ENCODE results near the gene NFATC2.
"Not testable (repeated sequence)": the region's sequence is repeated elsewhere in the genome, so short reads cannot be mapped to it uniquely, and the experiment has no call there.

Gene NFATC2

DNA sequence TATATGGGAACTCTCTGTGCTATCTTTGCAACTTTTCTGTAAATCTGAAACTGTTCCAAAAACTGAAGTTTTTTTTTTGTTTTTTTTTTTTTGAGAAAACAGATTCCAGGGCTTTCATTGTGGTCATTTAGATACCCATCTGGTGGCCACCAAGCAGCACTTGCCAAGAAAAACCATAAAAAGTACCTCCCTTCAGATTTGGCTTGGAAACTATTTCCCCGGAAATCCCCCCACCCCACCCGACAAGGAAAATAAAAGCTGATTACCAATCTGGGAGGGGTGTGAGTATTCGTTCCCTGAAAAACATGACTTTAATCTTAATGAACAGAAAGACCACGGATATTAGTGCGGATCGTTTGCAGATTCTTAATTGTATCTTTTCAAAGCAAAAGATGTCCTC, 1.9 kb downstream of the NFATC2 start:
- DNase-seq (ENCODE audit: low read depth in 2 of 2): no peak

DNA sequence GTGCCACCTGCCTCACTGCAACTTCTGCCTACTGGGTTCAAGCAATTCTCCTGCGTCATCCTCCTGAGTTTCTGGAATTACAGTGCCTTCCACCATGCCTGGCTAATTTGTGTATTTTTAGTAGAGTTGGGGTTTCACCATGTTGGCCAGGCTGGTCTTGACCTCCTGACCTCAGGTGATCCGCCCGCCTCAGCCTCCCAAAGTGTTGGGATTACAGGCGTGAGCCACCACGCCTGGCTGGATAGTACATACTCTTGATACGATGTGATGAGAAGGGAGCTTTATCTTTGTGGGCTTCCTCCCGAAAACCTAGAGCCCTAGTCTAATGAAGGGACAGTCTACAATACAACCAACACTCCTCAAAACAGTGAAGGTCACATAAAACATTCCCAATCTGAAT, 2.4 kb downstream of the NFATC2 start:
- not testable (repeated sequence) for DNase-seq (ENCODE audit: low read depth in 2 of 2)

DNA sequence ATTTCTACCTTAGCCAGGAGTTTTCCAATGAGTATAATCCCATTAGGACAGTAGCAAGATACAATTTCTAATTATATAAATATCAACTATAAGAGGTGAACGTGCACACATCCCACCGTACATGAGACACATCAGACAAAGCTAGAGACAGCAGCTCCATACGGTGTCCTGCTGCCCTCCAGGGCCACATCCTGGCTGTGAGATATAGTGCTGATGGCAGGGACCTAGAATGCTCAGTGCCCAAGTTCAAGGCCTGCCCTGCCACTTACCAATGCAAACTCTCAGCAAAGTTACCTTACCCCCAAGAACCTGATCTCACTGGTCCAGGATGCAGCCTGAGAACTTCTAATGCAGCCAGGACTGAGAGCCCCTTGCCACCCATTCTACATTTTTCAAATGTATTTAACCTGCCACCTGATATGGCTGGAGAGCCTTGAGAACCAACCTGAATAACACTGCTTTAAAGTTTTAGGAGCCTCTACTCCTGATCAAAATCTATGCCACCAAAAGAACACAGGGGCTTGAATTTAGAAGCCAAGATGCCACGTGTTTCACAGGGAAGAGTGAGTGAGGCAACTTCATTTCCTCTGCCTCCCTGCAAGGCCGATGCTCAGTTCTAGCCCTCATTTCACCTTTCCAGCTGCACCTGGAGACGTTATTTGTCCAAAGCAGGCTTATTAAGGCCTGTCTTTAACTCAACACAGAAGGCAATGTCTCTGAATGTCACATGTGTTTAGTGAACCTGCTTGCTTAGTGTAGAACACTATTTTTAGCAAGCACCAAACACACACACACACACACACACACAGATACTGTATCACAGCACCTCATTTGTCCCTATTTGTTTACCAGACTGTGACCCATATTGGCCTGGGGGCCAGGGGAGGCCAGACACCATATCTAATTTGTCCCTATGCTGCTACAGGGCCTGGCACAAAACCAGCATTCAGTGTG, 6.1 kb downstream of the NFATC2 start:
- no peak for DNase-seq (ENCODE audit: low read depth in 2 of 2)

DNA sequence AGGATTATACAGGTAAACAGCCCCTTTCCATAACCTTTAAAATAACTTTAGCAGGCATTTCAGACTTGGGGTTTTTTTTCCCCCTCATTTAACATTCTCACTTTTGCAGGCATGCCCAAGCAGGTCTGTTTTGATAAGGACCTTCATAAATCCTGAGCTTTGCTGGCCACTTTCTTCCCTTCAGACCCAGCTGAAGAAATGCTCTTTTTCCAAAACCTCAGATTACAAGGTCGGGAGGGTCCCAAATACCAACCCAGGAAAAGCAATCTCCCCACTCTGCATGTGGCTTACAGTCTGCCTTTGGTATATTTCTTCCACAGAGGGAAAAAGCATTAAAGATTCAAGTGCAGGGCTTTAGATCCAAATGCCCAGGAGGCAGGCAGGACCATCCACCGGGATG, 6.8 kb downstream of the NFATC2 start:
- DNase-seq (ENCODE audit: low read depth in 2 of 2): no peak

DNA sequence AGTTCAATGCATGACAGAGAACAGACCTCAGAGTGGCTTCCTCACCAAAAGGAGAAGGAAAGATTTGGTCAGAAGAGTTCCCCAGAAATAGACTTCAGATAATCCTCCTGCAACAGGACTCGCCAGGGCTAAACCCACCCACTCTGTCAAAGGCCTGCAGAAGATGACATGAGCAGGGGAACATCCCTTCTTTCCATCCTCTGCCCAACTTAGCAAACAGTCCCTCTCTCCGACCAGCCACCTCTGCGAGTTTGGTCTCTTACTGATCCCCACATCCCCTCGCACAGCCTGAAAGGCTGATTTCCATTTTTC, 7.5 kb downstream of the NFATC2 start:
- peak in 1 of 2 experiments; percentile 36 for DNase-seq (ENCODE audit: low read depth in 2 of 2)

DNA sequence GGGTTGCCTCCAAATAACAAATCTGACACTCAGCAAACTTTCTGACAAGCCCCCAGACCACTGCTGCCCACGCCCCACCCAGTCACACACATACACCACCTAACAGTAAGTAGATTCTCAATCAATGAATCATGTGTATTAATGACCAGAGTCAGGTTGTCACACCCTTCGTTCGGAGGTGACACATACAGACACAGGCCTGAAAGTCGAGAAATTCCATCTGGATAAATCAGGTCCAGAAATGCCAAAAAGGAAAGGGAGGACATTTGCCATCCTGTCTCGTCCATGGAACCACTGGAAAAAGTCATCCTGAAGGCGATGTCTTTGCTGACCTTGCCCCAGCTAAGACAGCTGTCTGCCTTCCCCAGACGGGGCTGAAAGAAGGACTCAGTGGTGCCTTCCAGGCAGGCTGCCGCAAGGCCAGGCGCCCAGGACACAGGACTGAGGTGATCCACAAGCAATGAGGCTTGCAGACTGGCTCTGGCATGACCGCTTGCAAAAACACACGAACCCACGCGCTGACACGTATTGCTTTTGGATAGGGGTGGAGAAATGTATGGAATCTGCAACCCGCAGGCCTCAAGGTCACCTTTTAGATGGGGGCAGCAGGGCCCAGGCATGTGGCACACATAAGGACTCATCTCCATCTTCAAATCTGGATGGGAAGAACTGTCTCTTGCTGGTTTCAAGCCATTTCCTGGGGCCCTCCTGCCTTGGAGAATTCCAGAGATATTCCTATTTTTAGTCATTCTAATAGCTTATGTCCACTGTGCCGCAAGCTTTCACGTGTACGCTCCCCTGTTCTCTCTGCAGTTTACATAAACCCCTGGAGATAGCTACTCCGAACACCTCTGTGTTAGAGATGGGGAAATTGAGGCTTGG, 9.0 kb downstream of the NFATC2 start:
- no peak for DNase-seq (ENCODE audit: low read depth in 2 of 2)

DNA sequence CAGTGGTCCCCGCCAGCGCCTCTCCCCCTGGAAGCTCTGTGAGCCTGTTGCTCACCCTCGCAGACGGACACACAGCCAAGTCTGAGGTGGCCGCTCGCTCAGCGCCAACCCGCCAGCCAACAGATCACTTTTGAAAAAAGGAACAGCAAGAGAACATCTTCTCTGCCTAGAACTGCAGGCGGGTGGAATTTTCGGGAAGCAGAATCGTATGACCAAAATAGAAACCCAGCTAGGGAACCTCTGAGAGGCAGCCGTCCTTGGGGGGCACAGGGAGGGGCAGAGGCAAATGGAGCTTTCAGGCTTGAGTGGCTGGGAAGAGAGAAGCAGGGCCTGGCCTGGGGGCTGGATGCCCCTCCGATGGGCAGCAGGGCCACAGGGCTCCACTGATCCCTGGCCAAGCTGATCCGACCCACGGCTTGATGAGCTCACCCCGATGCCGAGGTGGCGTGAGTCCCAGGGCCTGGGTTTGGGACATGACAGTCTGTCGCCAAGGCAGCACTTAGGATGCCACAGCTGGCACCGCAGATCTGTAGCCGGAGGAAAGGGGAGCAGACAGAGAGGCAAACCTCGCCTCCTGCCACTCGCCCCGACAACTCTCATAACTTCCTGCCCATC, 9.8 kb downstream of the NFATC2 start:
- DNase-seq (ENCODE audit: low read depth in 2 of 2): no peak

GRCh38 chr20:51531712-51532456, 10.6 kb downstream of the NFATC2 start:
- DNase-seq (ENCODE audit: low read depth in 2 of 2): no peak

DNA sequence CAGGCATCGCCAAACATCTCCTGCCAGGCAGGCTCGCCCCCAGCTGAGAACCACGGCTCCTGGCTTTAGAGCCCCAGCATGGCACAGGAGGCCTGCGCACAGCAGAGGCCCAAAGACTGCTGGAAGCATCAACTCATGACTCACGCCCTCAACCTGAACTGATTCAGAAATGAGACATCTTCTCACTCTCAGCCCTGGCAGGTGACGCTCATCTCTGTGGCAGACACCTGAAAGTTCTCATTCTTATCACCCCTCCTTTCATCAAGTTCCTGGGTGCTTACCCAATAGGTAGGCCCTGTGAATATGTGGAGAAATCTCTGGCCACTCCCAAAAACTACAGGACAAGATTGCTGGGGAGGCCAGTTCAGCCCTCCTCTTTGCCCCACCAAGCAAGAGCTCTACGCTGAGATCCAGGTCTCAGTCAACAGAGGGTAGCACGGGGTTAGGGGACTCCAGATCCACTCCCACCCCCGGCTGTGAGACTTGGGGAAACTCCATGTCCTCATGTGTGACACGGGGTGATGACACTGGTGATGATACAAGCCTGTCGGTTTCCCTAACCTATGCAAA, 11.3 kb downstream of the NFATC2 start:
- peak; percentile 64 to 69 for DNase-seq (ENCODE audit: low read depth in 2 of 2)

DNA sequence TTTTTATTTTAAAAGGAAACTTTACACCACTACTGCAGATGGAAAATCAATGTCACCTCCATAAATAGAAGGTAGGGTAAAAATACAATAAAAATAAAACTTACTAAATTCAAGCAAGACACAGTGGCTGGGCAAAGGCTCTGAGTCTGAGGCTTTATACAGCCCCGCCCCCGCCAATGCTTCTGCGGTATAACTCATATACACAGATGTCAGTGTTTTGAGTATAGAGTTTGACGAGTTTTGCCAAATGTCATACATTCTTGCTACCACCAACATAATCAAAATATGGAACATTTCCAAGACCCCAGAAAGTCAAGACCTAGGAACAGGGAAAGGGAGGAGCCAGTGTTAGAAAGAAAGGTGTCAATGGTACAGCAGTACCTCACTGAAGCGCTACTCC, 12.8 kb downstream of the NFATC2 start:
- DNase-seq (ENCODE audit: low read depth in 2 of 2): peak; percentile 53 to 77

- peak; percentile 29 to 61 for DNase-seq (ENCODE audit: low read depth in 2 of 2)
Measured at GRCh38 chr20:51529081-51529681, 13.3 kb downstream of the NFATC2 start.

DNA sequence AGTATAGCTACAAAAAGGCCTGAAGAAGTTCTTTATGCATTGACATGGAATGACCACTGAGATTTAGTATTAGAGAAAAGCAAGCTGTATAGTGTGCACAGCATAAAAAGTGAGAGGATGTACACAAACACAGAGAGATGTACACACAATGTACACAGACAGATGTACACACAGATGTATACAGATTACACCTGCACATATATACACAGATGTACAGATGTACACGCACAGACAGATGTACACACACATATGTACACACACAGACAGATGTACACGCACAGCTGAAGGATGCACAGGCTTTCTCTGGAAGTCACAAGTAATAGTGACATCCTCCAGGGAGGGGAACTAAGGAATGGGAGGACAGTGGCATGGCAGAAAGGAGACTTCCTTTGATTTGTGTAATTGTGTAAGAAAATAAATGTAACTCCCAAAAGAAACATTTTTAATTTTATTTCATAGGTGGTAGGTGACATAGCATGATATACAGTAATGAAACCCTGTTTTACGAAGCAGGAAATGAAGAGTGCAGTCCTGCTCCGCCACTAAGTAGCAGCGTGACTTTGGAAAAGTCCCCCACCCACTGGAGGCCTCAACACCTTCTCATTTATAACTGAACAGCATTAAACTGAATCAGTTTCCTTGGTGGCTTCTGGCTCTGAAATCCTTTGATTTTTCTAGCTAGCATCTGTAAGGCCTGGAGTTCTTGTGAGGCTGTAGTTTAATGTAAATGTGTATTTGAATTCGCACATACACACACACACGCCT, 14.1 kb downstream of the NFATC2 start:
- peak; percentile 41 to 51 for DNase-seq (ENCODE audit: low read depth in 2 of 2)

GRCh38 chr20:51526754-51527153, 15.8 kb downstream of the NFATC2 start:
- DNase-seq (ENCODE audit: low read depth in 2 of 2): no peak

GRCh38 chr20:51526106-51526470, 16.4 kb downstream of the NFATC2 start:
- no peak for DNase-seq (ENCODE audit: low read depth in 2 of 2)

- DNase-seq (ENCODE audit: low read depth in 2 of 2): peak in 1 of 2 experiments; percentile 42
Measured at GRCh38 chr20:51525241-51526105, 17.0 kb downstream of the NFATC2 start.

GRCh38 chr20:51523276-51524013, 19.1 kb downstream of the NFATC2 start:
- no peak for DNase-seq (ENCODE audit: low read depth in 2 of 2)

DNA sequence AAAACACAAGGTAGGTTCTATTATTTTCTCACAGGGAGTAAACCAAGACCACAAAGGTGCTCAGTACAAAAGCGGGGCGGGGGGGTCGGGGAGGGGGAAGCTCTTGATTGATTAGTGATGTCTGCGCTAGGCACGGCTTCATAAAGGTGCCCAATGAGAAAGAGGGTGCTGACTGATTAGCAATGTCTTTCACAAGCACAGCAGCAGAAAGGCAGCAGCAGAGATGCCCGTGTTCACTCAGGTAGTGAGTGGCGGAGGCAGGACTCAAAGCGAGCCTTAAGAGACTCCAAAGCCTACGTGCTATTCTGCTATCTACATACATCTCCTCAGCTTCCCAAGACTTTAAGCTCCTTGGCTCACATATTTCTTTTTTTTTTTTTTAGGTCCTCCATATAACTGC, 20.3 kb downstream of the NFATC2 start:
- DNase-seq (ENCODE audit: low read depth in 2 of 2): no peak

DNA sequence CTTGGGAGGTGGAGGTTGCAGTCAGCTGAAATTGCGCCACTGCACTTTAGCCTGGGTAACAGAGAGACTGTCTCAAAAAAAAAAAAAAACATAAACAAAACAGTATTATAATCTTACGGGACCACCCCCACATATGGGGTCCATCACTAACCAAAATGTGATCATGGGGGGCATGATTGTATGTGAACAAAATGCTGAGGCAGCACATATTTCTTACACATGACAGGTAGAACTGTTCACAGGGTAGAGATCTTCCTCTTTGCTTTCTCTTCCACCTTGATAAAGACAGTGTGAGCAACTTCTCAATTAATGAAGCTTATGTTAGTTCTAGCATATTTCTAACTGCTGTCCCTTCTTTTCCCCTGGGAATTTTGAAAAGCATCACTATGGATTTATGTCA, 24.7 kb downstream of the NFATC2 start:
- DNase-seq (ENCODE audit: low read depth in 2 of 2): no peak
